ENCODE measurements around the gene COL6A1. TPM values are rescaled to one million over a fixed set of nuclear protein-coding genes. Genes with fewer than 3 reads are reported as not detected.

The COL6A1 gene
- total and polyA plus RNA-seq, 2 of the 4 experiments (the other 2 are of a cell fraction) = 173 to 1,578 TPM

DNA sequence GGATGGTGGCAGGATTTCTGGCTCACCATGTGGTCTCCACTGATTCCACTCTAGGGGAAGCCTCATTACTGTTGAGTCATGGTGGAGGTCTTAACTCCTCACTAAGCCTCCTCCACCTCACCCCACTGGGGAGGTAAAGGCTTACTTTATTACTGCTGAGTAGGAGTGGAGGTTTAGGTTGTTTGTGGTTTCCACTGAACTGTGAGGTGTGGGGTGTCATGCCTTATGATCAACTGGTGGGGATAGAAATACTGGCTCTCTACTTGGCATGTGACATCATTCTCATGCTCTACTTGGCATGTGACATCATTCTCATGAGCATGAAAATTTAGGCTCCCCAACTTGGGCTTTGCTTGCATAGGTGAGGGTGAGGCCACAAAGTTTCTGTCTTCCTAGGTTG, 35.6 kb downstream of the COL6A1 start:
- ATAC-seq (ENCODE audit: low read depth) = no peak
- in situ Hi-C loops (cut with MboI; ENCODE audit: low sequenced_read_pairs) = no loop called here
- no peak overlapping the region for H4K91ac ChIP-seq (ENCODE audit: insufficient read depth, low read depth, low read length)

More for the DNA sequence above, 35.6 kb downstream of the COL6A1 start:
- H3K4me1 ChIP-seq (ENCODE audit: control insufficient read depth, insufficient read depth, low read length) = no peaks in the 10 kb centered on the region; the same call in 1 of the 2 replicates
- H2BK15ac ChIP-seq (ENCODE audit: low read depth, low read length) = no peak overlapping the region
- no peaks in the 10 kb centered on the region for H3K79me1 ChIP-seq (ENCODE audit: low read depth in 1 of 2, low read length in 2 of 2)
- no peaks in the 10 kb centered on the region for H3K36me3 ChIP-seq (ENCODE audit: control insufficient read depth, insufficient read depth, low read length)
- no peak for TF ChIP-seq SMC3 (IDR thresholded peaks at IDR 0.05; ENCODE audit: low read depth, low read length)
- no peak for TF ChIP-seq BHLHE40 (IDR thresholded peaks at IDR 0.05; ENCODE audit: low read depth, low read length)
- no peak for TF ChIP-seq MXI1 (IDR thresholded peaks at IDR 0.05; ENCODE audit: borderline replicate concordance, low read depth, low read length)
- TF ChIP-seq MAFK (IDR thresholded peaks at IDR 0.05; ENCODE audit: low read depth, low read length) = no peak
- TF ChIP-seq NFE2L2 (IDR thresholded peaks at IDR 0.05; ENCODE audit: low read depth, low read length) = no peak
- H3K4ac ChIP-seq (ENCODE audit: low read depth, low read length) = no peak overlapping the region
- no peak overlapping the region for H2BK120ac ChIP-seq (ENCODE audit: low read depth, low read length)
- no peak overlapping the region for H3K9ac ChIP-seq (ENCODE audit: low read depth, low read length)
- dilution Hi-C loops (cut with HindIII; ENCODE audit: low sequenced_read_pairs, unreplicated experiment) = no loop called here
- peaks cover 3% of the 10 kb centered on the region for H3K27me3 ChIP-seq (ENCODE audit: control insufficient read depth, insufficient read depth, low read length)
- H3K23ac ChIP-seq (ENCODE audit: low read depth, low read length) = no peak overlapping the region
- H4K8ac ChIP-seq (ENCODE audit: low read depth in 2 of 2, low read length in 2 of 2) = no peak overlapping the region
- H4K20me1 ChIP-seq (ENCODE audit: insufficient read depth, low read length) = no peaks in the 10 kb centered on the region
- H3K56ac ChIP-seq (ENCODE audit: extremely low read depth, insufficient read depth, low read length) = no peak overlapping the region
- ChIA-PET POLR2A (ENCODE audit: unreplicated experiment) (interaction anchor here (0.7 kb wide), 1 partner anchor 61 kb away, joined by 6 read pairs; no protein-coding TSS in a partner anchor), CTCF (no interaction called here)
- peak overlapping the region; percentile 31; the same call in 1 of the 2 replicates for H3K14ac ChIP-seq (replicated peaks; ENCODE audit: low read depth, low read length)
- DNase-seq = no peak
- no peak overlapping the region for H2AK5ac ChIP-seq (ENCODE audit: low read depth, low read length)
- no peak overlapping the region for H3K4me2 ChIP-seq (ENCODE audit: low read depth, low read length)
- H4K5ac ChIP-seq (ENCODE audit: low read depth, low read length) = no peak overlapping the region
- H3K4me3 ChIP-seq (ENCODE audit: insufficient read depth, low read depth, low read length) = no peak overlapping the region
- no peak overlapping the region for H2AFZ ChIP-seq (replicated peaks; ENCODE audit: low read length, poor library complexity)
- H3K27ac ChIP-seq (ENCODE audit: insufficient read depth, low read length) = no peak overlapping the region
- intact Hi-C loops (cut with micrococcal nuclease) = no loop called here
- no peak overlapping the region for H2AK9ac ChIP-seq (replicated peaks; ENCODE audit: low read depth, low read length, poor library complexity)
- H3K9me1 ChIP-seq (ENCODE audit: insufficient read depth, low read length) = 0 out of 2 replicates have a peak, but pooled peaks cover 5% of the 10 kb centered on the region
- H2BK20ac ChIP-seq (ENCODE audit: low read depth, low read length) = no peak overlapping the region
- H3K9me3 ChIP-seq (ENCODE audit: control insufficient read depth, insufficient read depth, low read length) = no peaks in the 10 kb centered on the region
- BruUV-seq (replicated peaks) = no TSS peak
- H3K18ac ChIP-seq (ENCODE audit: low read depth, low read length) = no peak overlapping the region
- no peak overlapping the region for H2BK5ac ChIP-seq (ENCODE audit: low read depth, low read length, poor library complexity, severe bottlenecking)

Measured in IMR-90 (cell line).